Liver (tissue), 9 donors: ENCODE data around the gene MSH5. TPM values are rescaled to one million over a fixed set of nuclear protein-coding genes. Genes with fewer than 3 reads are reported as not detected.

Experiments
- DNase-seq: peaks from one replicate; pipeline ENCODE4 v3.0.0-alpha.2; 2017; ENCODE audit warnings: low spot score
- H3K27ac ChIP-seq, 2 donors: one replicate each; pipeline ENCODE4 v1.7.0; 2013; ENCODE audit warnings: inconsistent platforms in 2 of 2, low read length in 2 of 2, control low read depth in 1 of 2, low read depth in 1 of 2, mild to moderate bottlenecking in 1 of 2
- H3K27me3 ChIP-seq, 4 donors: one replicate each; pipeline versions ENCODE4 v1.6.1 to v1.7.0; 2013; ENCODE audit warnings: low read length in 3 of 4, inconsistent platforms in 1 of 4, mild to moderate bottlenecking in 1 of 4, moderate library complexity in 1 of 4; ENCODE audit not compliant: control insufficient read depth in 4 of 4, insufficient read depth in 4 of 4
- H3K36me3 ChIP-seq, 4 donors: one replicate each; pipeline versions ENCODE4 v1.6.1 to v1.7.0; 2013; ENCODE audit warnings: low read length in 3 of 4, mild to moderate bottlenecking in 3 of 4, low read depth in 1 of 4, moderate library complexity in 1 of 4; ENCODE audit not compliant: control insufficient read depth in 4 of 4, insufficient read depth in 3 of 4
- H3K4me1 ChIP-seq, 4 donors: one replicate each; pipeline versions ENCODE4 v1.6.1 to v1.7.0; 2013; ENCODE audit warnings: low read length in 3 of 4, mild to moderate bottlenecking in 3 of 4, moderate library complexity in 1 of 4; ENCODE audit not compliant: control insufficient read depth in 4 of 4, insufficient read depth in 4 of 4
- H3K4me3 ChIP-seq, 3 donors: one replicate each; pipeline versions ENCODE4 v1.6.1 to v1.7.0; 2013; ENCODE audit warnings: low read length in 3 of 3, control low read depth in 1 of 3, low read depth in 1 of 3, mild to moderate bottlenecking in 1 of 3
- H3K9ac ChIP-seq, 2 donors: one replicate each; pipeline ENCODE4 v1.7.0; 2013; ENCODE audit warnings: low read length in 2 of 2, mild to moderate bottlenecking in 2 of 2, moderate library complexity in 2 of 2, control low read depth in 1 of 2, low read depth in 1 of 2
- H3K9me3 ChIP-seq, 4 donors: one replicate each; pipeline versions ENCODE4 v1.6.1 to v1.7.0; 2013; ENCODE audit warnings: low read length in 3 of 4; ENCODE audit not compliant: control insufficient read depth in 4 of 4
- ATF3 ChIP-seq: IDR thresholded peaks from 2 replicates; pipeline ENCODE4 v1.6.1; 2016; ENCODE audit warnings: antibody characterized with exemption
- CTCF ChIP-seq: fragments of 150-350 bp; IDR thresholded peaks from 2 replicates; pipeline ENCODE4 v1.5.1; 2017; ENCODE audit warnings: improper control_type of control experiment, low read depth, low read length; ENCODE audit not compliant: missing input control
- EGR1 ChIP-seq, 2 donors: IDR thresholded peaks; 2 replicates each; pipeline ENCODE4 v1.6.1; 2016 to 2018; ENCODE audit warnings: antibody characterized with exemption in 2 of 2, low read depth in 2 of 2
- FOXA1 ChIP-seq: IDR thresholded peaks from 2 replicates; pipeline ENCODE4 v1.6.1; 2016; ENCODE audit warnings: antibody characterized with exemption
- FOXA2 ChIP-seq: IDR thresholded peaks from 2 replicates; pipeline ENCODE4 v1.6.1; 2016; ENCODE audit warnings: antibody characterized with exemption
- GABPA ChIP-seq, 2 donors: IDR thresholded peaks in 1 of 2; conservative IDR thresholded peaks in 1 of 2; 2 replicates each; pipeline ENCODE4 v1.6.1; 2016; ENCODE audit warnings: antibody characterized with exemption in 2 of 2, mild to moderate bottlenecking in 1 of 2, moderate library complexity in 1 of 2
- HNF4A ChIP-seq, 2 donors: conservative IDR thresholded peaks; 2 replicates each; pipeline ENCODE4 v1.6.1; 2016; ENCODE audit warnings: antibody characterized with exemption in 2 of 2, mild to moderate bottlenecking in 2 of 2
- JUND ChIP-seq, 2 donors: IDR thresholded peaks; 2 replicates each; pipeline ENCODE4 v1.6.1; 2016; ENCODE audit warnings: antibody characterized with exemption in 2 of 2
- MAX ChIP-seq: IDR thresholded peaks from 2 replicates; pipeline ENCODE4 v1.6.1; 2016; ENCODE audit warnings: antibody characterized with exemption
- NR2F2 ChIP-seq: IDR thresholded peaks from 2 replicates; pipeline ENCODE4 v1.6.1; 2016; ENCODE audit warnings: antibody characterized with exemption
- RAD21 ChIP-seq, 2 donors: IDR thresholded peaks; 2 replicates each; pipeline ENCODE4 v1.6.1; 2016; ENCODE audit warnings: antibody characterized with exemption in 2 of 2, mild to moderate bottlenecking in 2 of 2
- RXRA ChIP-seq, 2 donors: IDR thresholded peaks; 2 replicates each; pipeline ENCODE4 v1.6.1; 2017 to 2018; ENCODE audit warnings: antibody characterized with exemption in 2 of 2, mild to moderate bottlenecking in 1 of 2
- SP1 ChIP-seq: IDR thresholded peaks from 2 replicates; pipeline ENCODE4 v1.6.1; 2018; ENCODE audit warnings: antibody characterized with exemption, mild to moderate bottlenecking
- TAF1 ChIP-seq: conservative IDR thresholded peaks from 2 replicates; pipeline ENCODE4 v1.6.1; 2016; ENCODE audit warnings: antibody characterized with exemption, mild to moderate bottlenecking
- YY1 ChIP-seq: IDR thresholded peaks from 2 replicates; pipeline ENCODE4 v1.6.1; 2016; ENCODE audit warnings: antibody characterized with exemption, mild to moderate bottlenecking
- ZBTB33 ChIP-seq: IDR thresholded peaks from 2 replicates; pipeline ENCODE4 v1.6.1; 2016; ENCODE audit warnings: antibody characterized with exemption
- WGBS: extraction: QIAGEN DNeasy Blood & Tissue Kit; methylation state at CpG from one replicate; pipeline ENCODE4 v1.1.7; 2013; 5-methylcytosine and 5-hydroxymethylcytosine counted together
- polyA plus RNA-seq, 2 donors: library from polyadenylated mRNA; stranded (reverse) in 1 of 2; unstranded in 1 of 2; fragments of 200-250 nt in 1 of 2; fragments of >200 nt in 1 of 2; fragmentation: Nextera tagmentation in 1 of 2; extraction: Ambion mirVana in 1 of 2; gene quantifications; one replicate each; pipeline versions ENCODE4 v1.2.1 to v1.2.3, GENCODE V29; 2013 to 2015
- total RNA-seq, 2 donors: library from RNA; depleted of rRNA; stranded (reverse); fragments of >200 nt; gene quantifications; one replicate each; pipeline ENCODE4 v1.2.3, GENCODE V29; 2014
- donor health status: healthy.
- donor health status: healthy.
- donor health status: healthy.
- donor health status: healthy.
- donor health status: healthy.

Gene MSH5
- total and polyA plus RNA-seq, 4 donors: 1.2 to 6.4 (median 4.0) TPM

- no peak overlapping the region for H3K4me3 ChIP-seq
- H3K36me3 ChIP-seq: peaks cover 8 to 11% (median 9%) of the 10 kb centered on the region in 4 donors
- H3K27me3 ChIP-seq: no peaks in the 10 kb centered on the region
- H3K9ac ChIP-seq: no peak overlapping the region
- no peak for DNase-seq
- H3K27ac ChIP-seq: no peak overlapping the region
- H3K4me1 ChIP-seq: peaks cover 0 to 17% (median 14%) of the 10 kb centered on the region in 4 donors
- 60% methylated on average over 5 of the region's 5 CpGs for WGBS
- no peak for TF ChIP-seq MAX
- TF ChIP-seq NR2F2: no peak
- no peaks in the 10 kb centered on the region for H3K9me3 ChIP-seq
Observed at GRCh38 chr6:31700740-31701401, 38.9 kb upstream of the MSH5 start.

GRCh38 chr6:31701666-31702404 lies 38.0 kb upstream of the MSH5 start:
- peak overlapping the region; percentile 72 to 96 (median 73) for H3K4me3 ChIP-seq
- H3K4me1 ChIP-seq: peaks cover 0 to 17% (median 14%) of the 10 kb centered on the region in 4 donors
- 24% methylated on average over 7 of the region's 7 CpGs for WGBS
- peaks cover 2 to 7% (median 5%) of the 10 kb centered on the region in 4 donors for H3K36me3 ChIP-seq
- H3K27ac ChIP-seq: peak overlapping the region; percentile 94
- DNase-seq: no peak
- peak overlapping the region; percentile 85 to 98 for H3K9ac ChIP-seq
- H3K27me3 ChIP-seq: no peaks in the 10 kb centered on the region
- H3K9me3 ChIP-seq: no peaks in the 10 kb centered on the region
- no peak for TF ChIP-seq TAF1
- TF ChIP-seq NR2F2: no peak
- TF ChIP-seq HNF4A (conservative IDR thresholded peaks at IDR 0.05): no peak
- TF ChIP-seq JUND (IDR thresholded peaks at IDR 0.05): no peak
- no peak for TF ChIP-seq RXRA (IDR thresholded peaks at IDR 0.05)
- TF ChIP-seq EGR1 (IDR thresholded peaks at IDR 0.05; ENCODE audit: low read depth in 2 of 2): no peak
- no peak for TF ChIP-seq GABPA (IDR thresholded peaks at IDR 0.05 in 1 of 2, conservative IDR thresholded peaks at IDR 0.05 in 1 of 2)
- TF ChIP-seq ATF3: no peak
- no peak for TF ChIP-seq FOXA2
- TF ChIP-seq ZBTB33: no peak
- no peak for TF ChIP-seq RAD21 (IDR thresholded peaks at IDR 0.05)
- TF ChIP-seq YY1: no peak
- TF ChIP-seq MAX: no peak
- TF ChIP-seq CTCF: no peak
- no peak for TF ChIP-seq SP1
- no peak for TF ChIP-seq FOXA1
